HFFc6 (cell line): ENCODE data around the gene THRB. TPM values are rescaled to one million over a fixed set of nuclear protein-coding genes. Genes with fewer than 3 reads are reported as not detected.

Experiments
- DNase-seq: peaks from one replicate; pipeline ENCODE4 v3.0.0-alpha.2; 2018
- H3K27ac Mint-ChIP-seq: 2 replicates; pipeline ENCODE4 v1.8.0; 2020; ENCODE audit warnings: mild to moderate bottlenecking, mixed read lengths
- H3K27me3 Mint-ChIP-seq: 2 replicates; pipeline ENCODE4 v1.8.0; 2021; ENCODE audit warnings: mild to moderate bottlenecking, moderate library complexity, mixed read lengths; ENCODE audit not compliant: insufficient read depth
- H3K36me3 Mint-ChIP-seq: 2 replicates; pipeline ENCODE4 v1.8.0; 2021; ENCODE audit warnings: low read depth, mixed read lengths
- H3K4me1 Mint-ChIP-seq: 2 replicates; pipeline ENCODE4 v1.8.0; 2020; ENCODE audit warnings: low read depth, mixed read lengths
- H3K4me3 Mint-ChIP-seq: 2 replicates; pipeline ENCODE4 v1.8.0; 2020; ENCODE audit warnings: mild to moderate bottlenecking, moderate library complexity, mixed read lengths
- H3K9me3 Mint-ChIP-seq: 2 replicates; pipeline ENCODE4 v1.8.0; 2020; ENCODE audit warnings: mild to moderate bottlenecking, mixed read lengths
- CTCF ChIP-seq: fragments of 200-600 bp; sonication (generic); IDR thresholded peaks from 2 replicates; pipeline ENCODE4 v1.5.0; 2021; ENCODE audit warnings: antibody characterized with exemption, mild to moderate bottlenecking
- total RNA-seq, 6 experiments: library from RNA; stranded (reverse); fragmentation: NEBNext Ultra II Directional; extraction: Animal tissue kit (Norgen Biotek cat#: 25700); gene quantifications; 2 replicates in 1 of 6; 3 replicates in 5 of 6; pipeline ENCODE4 v1.2.3, GENCODE V29; 2021

The THRB gene
- total RNA-seq, 6 experiments from 2014 or later = not detected

- Mint-ChIP-seq H3K36me3 (no peaks in the 10 kb centered on the region; the same call in 1 of the 2 replicates), H3K9me3 (no peaks in the 10 kb centered on the region), H3K4me1 (no peaks in the 10 kb centered on the region), H3K4me3 (no peak overlapping the region), H3K27ac (no peak overlapping the region), H3K27me3 (peaks cover 2% of the 10 kb centered on the region; the same call in 1 of the 2 replicates)
- TF ChIP-seq CTCF = no peak
- no peak for DNase-seq
Observed at GRCh38 chr3:24387493-24387892, 107.2 kb downstream of the THRB start.

GRCh38 chr3:24387000-24387399, 107.7 kb downstream of the THRB start:
- Mint-ChIP-seq H3K4me1 (no peaks in the 10 kb centered on the region), H3K9me3 (no peaks in the 10 kb centered on the region), H3K27me3 (peaks cover 2% of the 10 kb centered on the region; the same call in 1 of the 2 replicates), H3K27ac (no peak overlapping the region), H3K4me3 (no peak overlapping the region), H3K36me3 (no peaks in the 10 kb centered on the region; the same call in 1 of the 2 replicates)
- no peak for DNase-seq
- no peak for TF ChIP-seq CTCF

- H3K27ac Mint-ChIP-seq = no peak overlapping the region
- no peaks in the 10 kb centered on the region; the same call in 1 of the 2 replicates for H3K9me3 Mint-ChIP-seq
- no peaks in the 10 kb centered on the region; the same call in 1 of the 2 replicates for H3K36me3 Mint-ChIP-seq
- no peak overlapping the region for H3K4me3 Mint-ChIP-seq
- H3K4me1 Mint-ChIP-seq = no peaks in the 10 kb centered on the region
- H3K27me3 Mint-ChIP-seq = peaks cover 2% of the 10 kb centered on the region; the same call in 1 of the 2 replicates
- DNase-seq = no peak
- TF ChIP-seq CTCF = no peak
Observed at GRCh38 chr3:24386458-24386857, 108.2 kb downstream of the THRB start.

- TF ChIP-seq CTCF = no peak
- Mint-ChIP-seq H3K4me1 (no peaks in the 10 kb centered on the region), H3K36me3 (no peaks in the 10 kb centered on the region), H3K4me3 (no peak overlapping the region), H3K27me3 (peaks cover 2% of the 10 kb centered on the region; the same call in 1 of the 2 replicates), H3K27ac (no peak overlapping the region), H3K9me3 (peaks cover 5% of the 10 kb centered on the region; the same call in 1 of the 2 replicates)
- no peak for DNase-seq
Observed at GRCh38 chr3:24385012-24385615, 109.5 kb downstream of the THRB start.

GRCh38 chr3:24382647-24383046, 112.0 kb downstream of the THRB start:
- Mint-ChIP-seq H3K27me3 (peaks cover 2% of the 10 kb centered on the region; the same call in 1 of the 2 replicates), H3K36me3 (no peaks in the 10 kb centered on the region), H3K4me3 (no peak overlapping the region), H3K4me1 (no peaks in the 10 kb centered on the region), H3K9me3 (peaks cover 5% of the 10 kb centered on the region; the same call in 1 of the 2 replicates), H3K27ac (no peak overlapping the region)
- TF ChIP-seq CTCF = no peak
- no peak for DNase-seq
